Hepatic stellate cell (primary cell): ENCODE measurements around the gene CYP4F8.
"Not testable (repeated sequence)": the region's sequence is repeated elsewhere in the genome, so short reads cannot be mapped to it uniquely, and the experiment has no call there.

Experiments
- DNase-seq: peaks from one replicate; pipeline ENCODE4 v3.0.0; 2011; ENCODE audit warnings: low spot score

CYP4F8 gene

GRCh38 chr19:15644066-15644741, 29.2 kb downstream of the CYP4F8 start:
- no peak for DNase-seq

- DNase-seq, result no peak
Observed at GRCh38 chr19:15644816-15645215, 29.8 kb downstream of the CYP4F8 start.

- no peak for DNase-seq
Observed at GRCh38 chr19:15649526-15649925, 34.5 kb downstream of the CYP4F8 start.

- DNase-seq, result not testable (repeated sequence)
Observed at GRCh38 chr19:15650123-15650522, 35.1 kb downstream of the CYP4F8 start.

- DNase-seq, result no peak
Observed at GRCh38 chr19:15651791-15652190, 36.8 kb downstream of the CYP4F8 start.

- no peak for DNase-seq
Observed at GRCh38 chr19:15652559-15653278, 37.7 kb downstream of the CYP4F8 start.

- no peak for DNase-seq
Observed at GRCh38 chr19:15656467-15656866, 41.4 kb downstream of the CYP4F8 start.

GRCh38 chr19:15663247-15663646, 48.2 kb downstream of the CYP4F8 start:
- DNase-seq, result no peak

- DNase-seq, result no peak
Observed at GRCh38 chr19:15666186-15666585, 51.2 kb downstream of the CYP4F8 start.

- DNase-seq, result no peak
Observed at GRCh38 chr19:15666883-15667282, 51.9 kb downstream of the CYP4F8 start.

GRCh38 chr19:15669440-15669839, 54.4 kb downstream of the CYP4F8 start:
- no peak for DNase-seq

- no peak for DNase-seq
Observed at GRCh38 chr19:15669891-15670290, 54.9 kb downstream of the CYP4F8 start.

GRCh38 chr19:15671237-15671821, 56.3 kb downstream of the CYP4F8 start:
- no peak for DNase-seq

GRCh38 chr19:15671891-15672579, 57.0 kb downstream of the CYP4F8 start:
- no peak for DNase-seq

GRCh38 chr19:15672580-15673175, 57.7 kb downstream of the CYP4F8 start, which contains the start of gene CYP4F12:
TSS of gene CYP4F12 (plus strand) at chr19:15673087. CDS start at chr19:15673530, 443 bp downstream.
- DNase-seq, result no peak

- DNase-seq, result no peak
Observed at GRCh38 chr19:15673176-15673654, 58.2 kb downstream of the CYP4F8 start.

- DNase-seq, result no peak
Observed at GRCh38 chr19:15675560-15675959, 60.5 kb downstream of the CYP4F8 start.

- no peak for DNase-seq
Observed at GRCh38 chr19:15679089-15679488, 64.1 kb downstream of the CYP4F8 start.

GRCh38 chr19:15679865-15680264, 64.8 kb downstream of the CYP4F8 start:
- not testable (repeated sequence) for DNase-seq
